Neural crest cell (in vitro differentiated cells): ENCODE measurements around the gene ACTG1. TPM values are rescaled to one million over a fixed set of nuclear protein-coding genes. Genes with fewer than 3 reads are reported as not detected.

ENCODE experiments used
- DNase-seq: peaks from one replicate; pipeline ENCODE4 v3.0.0; 2021; ENCODE audit warnings: low read depth, mixed read lengths, low spot score
- H3K27ac Mint-ChIP-seq: one replicate; pipeline ENCODE4 v1.8.0; 2021; ENCODE audit warnings: mild to moderate bottlenecking, mixed read lengths; ENCODE audit not compliant: unreplicated experiment
- H3K27me3 Mint-ChIP-seq: 2 replicates; pipeline ENCODE4 v1.8.0; 2021; ENCODE audit warnings: low read depth, mild to moderate bottlenecking, mixed read lengths
- H3K36me3 Mint-ChIP-seq: 2 replicates; pipeline ENCODE4 v1.8.0; 2021; ENCODE audit warnings: low read depth, mild to moderate bottlenecking, mixed read lengths
- H3K4me1 Mint-ChIP-seq: 2 replicates; pipeline ENCODE4 v1.8.0; 2021; ENCODE audit warnings: mixed read lengths
- H3K4me3 Mint-ChIP-seq: one replicate; pipeline ENCODE4 v1.8.0; 2021; ENCODE audit warnings: mild to moderate bottlenecking, mixed read lengths
- H3K9me3 Mint-ChIP-seq: 2 replicates; pipeline ENCODE4 v1.8.0; 2021; ENCODE audit warnings: mixed read lengths
- total RNA-seq: library from RNA; stranded (reverse); gene quantifications from 2 replicates; pipeline ENCODE4 v1.2.1, GENCODE V29; 2021
- TF ChIP-seq, protein P1 (sequence below): fragments of 200-600 bp; sonication (generic); conservative IDR thresholded peaks from 2 replicates; pipeline ENCODE4 v1.5.0; 2021; ENCODE audit warnings: antibody characterized with exemption, mild to moderate bottlenecking

ACTG1 gene
- total RNA-seq, 1 donor from 2014 or later: 4,235 TPM

GRCh38 chr17:81487487-81488275, 24.9 kb downstream of the ACTG1 start:
- H3K4me1 Mint-ChIP-seq: peaks cover 43% of the 10 kb centered on the region
- no peak overlapping the region for H3K27ac Mint-ChIP-seq
- TF ChIP-seq, protein P1, sequence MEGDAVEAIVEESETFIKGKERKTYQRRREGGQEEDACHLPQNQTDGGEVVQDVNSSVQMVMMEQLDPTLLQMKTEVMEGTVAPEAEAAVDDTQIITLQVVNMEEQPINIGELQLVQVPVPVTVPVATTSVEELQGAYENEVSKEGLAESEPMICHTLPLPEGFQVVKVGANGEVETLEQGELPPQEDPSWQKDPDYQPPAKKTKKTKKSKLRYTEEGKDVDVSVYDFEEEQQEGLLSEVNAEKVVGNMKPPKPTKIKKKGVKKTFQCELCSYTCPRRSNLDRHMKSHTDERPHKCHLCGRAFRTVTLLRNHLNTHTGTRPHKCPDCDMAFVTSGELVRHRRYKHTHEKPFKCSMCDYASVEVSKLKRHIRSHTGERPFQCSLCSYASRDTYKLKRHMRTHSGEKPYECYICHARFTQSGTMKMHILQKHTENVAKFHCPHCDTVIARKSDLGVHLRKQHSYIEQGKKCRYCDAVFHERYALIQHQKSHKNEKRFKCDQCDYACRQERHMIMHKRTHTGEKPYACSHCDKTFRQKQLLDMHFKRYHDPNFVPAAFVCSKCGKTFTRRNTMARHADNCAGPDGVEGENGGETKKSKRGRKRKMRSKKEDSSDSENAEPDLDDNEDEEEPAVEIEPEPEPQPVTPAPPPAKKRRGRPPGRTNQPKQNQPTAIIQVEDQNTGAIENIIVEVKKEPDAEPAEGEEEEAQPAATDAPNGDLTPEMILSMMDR: no peak
- peak overlapping the region; percentile 78 for H3K4me3 Mint-ChIP-seq
- no peaks in the 10 kb centered on the region for H3K36me3 Mint-ChIP-seq
- no peaks in the 10 kb centered on the region for H3K9me3 Mint-ChIP-seq
- peak; percentile 74 for DNase-seq
- H3K27me3 Mint-ChIP-seq: peaks cover 13% of the 10 kb centered on the region

GRCh38 chr17:81487089-81487486, 25.5 kb downstream of the ACTG1 start:
- no peak for DNase-seq
- Mint-ChIP-seq H3K27me3 (peaks cover 8% of the 10 kb centered on the region), H3K36me3 (no peaks in the 10 kb centered on the region), H3K9me3 (no peaks in the 10 kb centered on the region), H3K4me1 (peaks cover 45% of the 10 kb centered on the region), H3K4me3 (peak overlapping the region; percentile 78), H3K27ac (no peak overlapping the region)
- TF ChIP-seq, protein P1: no peak

DNA sequence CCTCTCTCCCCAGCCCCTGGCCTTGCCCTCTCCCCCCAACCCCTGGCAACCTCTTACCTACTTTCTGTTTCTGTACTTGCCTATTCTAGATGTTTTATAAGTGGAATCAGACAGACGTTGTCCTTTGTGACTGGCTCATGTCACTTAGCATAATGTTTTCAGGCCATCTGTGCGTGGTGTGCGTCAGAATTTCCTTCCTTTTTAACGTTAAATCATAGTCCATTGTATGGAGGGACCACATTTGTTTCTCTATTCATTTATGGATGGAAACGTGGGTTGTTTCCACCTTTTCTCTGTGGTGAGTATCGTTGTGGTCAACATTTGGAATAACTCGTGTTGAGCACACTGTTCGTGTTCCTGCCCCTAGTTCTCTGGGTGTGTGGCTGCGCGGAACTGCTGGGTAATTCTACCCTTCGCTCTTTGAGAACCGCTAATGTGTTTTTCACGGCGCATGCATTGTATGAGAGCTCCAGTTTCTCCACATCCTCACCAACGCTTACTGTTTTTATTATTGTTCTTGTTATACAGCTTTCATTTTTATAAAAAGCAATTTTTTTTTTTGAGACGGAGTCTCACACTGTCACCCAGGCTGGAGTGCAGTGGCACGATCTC, 26.3 kb downstream of the ACTG1 start:
- H3K27ac Mint-ChIP-seq: no peak overlapping the region
- no peaks in the 10 kb centered on the region for H3K36me3 Mint-ChIP-seq
- TF ChIP-seq, protein P1: no peak
- H3K9me3 Mint-ChIP-seq: no peaks in the 10 kb centered on the region
- H3K4me3 Mint-ChIP-seq: peak overlapping the region; percentile 39
- peaks cover 48% of the 10 kb centered on the region for H3K4me1 Mint-ChIP-seq
- no peak for DNase-seq
- H3K27me3 Mint-ChIP-seq: peaks cover 4% of the 10 kb centered on the region

DNA sequence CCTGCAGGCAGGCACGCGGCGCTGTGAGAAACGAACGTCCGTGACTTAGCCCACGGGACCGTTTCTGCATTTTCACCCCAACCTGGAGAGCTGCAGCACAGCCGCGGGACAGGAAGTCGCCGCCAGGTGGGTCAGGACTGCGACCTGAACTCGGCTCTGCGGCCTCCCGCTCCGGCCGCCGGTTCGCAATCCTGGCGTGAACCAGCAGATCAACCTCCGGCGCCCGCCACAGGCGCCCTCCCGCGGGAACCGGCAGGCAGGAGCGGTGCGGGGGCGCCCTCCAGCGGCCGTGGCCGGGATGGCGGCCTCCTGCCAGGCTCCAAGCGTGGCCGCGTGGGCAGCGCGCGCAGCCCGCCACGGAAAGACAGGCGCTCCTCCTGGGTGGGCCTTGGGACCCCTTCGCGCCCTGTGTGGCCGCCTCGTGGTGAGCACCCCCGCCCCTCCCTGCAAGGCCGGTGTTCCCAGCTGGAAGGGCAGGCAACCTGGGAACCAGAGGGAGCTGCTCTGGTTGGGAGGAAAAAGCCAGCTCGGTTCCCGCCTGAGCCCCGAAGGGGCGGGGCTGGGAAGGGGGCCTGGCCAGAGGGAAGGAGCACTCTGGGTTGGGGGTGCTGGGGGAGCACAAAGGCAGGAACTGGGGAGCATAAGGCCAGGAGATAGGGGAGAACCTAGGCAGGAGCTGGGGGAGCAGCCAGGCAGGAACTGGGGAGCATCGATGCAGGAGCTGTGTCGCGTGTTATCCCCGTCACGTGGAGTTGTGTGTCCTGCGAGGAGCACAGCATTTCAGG, 28.2 kb downstream of the ACTG1 start:
- Mint-ChIP-seq H3K9me3 (no peaks in the 10 kb centered on the region), H3K27ac (no peak overlapping the region), H3K4me3 (peak overlapping the region; percentile 44), H3K27me3 (peaks cover 5% of the 10 kb centered on the region), H3K4me1 (peaks cover 54% of the 10 kb centered on the region), H3K36me3 (no peaks in the 10 kb centered on the region)
- TF ChIP-seq, protein P1: peak; percentile 98
- peak; percentile 88 for DNase-seq

DNA sequence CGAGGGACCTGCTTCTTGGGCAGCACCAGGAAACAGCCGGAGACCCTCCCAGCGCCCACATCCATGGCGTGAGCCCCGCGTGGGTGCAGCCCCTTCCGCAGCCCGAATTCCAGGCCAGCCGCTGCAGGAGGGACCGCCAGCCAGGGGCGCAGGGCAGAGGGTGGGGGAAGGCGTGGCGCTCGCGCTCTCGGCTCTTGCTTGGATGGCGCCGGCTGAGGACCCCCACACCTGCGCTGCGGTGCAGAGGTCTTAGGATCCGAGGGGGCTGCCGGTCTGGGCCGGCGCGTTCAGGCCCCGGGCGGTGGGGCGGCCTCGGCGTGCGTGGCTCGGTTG, 28.8 kb downstream of the ACTG1 start:
- DNase-seq: no peak
- Mint-ChIP-seq H3K27ac (no peak overlapping the region), H3K4me3 (no peak overlapping the region), H3K9me3 (no peaks in the 10 kb centered on the region), H3K27me3 (peaks cover 5% of the 10 kb centered on the region), H3K4me1 (peaks cover 53% of the 10 kb centered on the region), H3K36me3 (no peaks in the 10 kb centered on the region)
- TF ChIP-seq, protein P1: no peak
